ENCODE measurements around the gene SYNGR4. TPM values are rescaled to one million over a fixed set of nuclear protein-coding genes. Genes with fewer than 3 reads are reported as not detected.

The SYNGR4 gene
- total RNA-seq, 1 donor from 2014 or later: not detected

GRCh38 chr19:48338253-48338755, 25.9 kb upstream of the SYNGR4 start:
- Histone ChIP-seq H3K4me2 (no peak overlapping the region), H3K9me3 (ENCODE audit: low read depth) (no peaks in the 10 kb centered on the region), H4K20me1 (ENCODE audit: low read depth) (no peaks in the 10 kb centered on the region), H3F3A (ENCODE audit: low read depth) (peaks cover 10% of the 10 kb centered on the region), H3K27ac (no peak overlapping the region), H3K9ac (no peak overlapping the region), H3K4me1 (no peaks in the 10 kb centered on the region), H3K79me2 (ENCODE audit: low read depth) (no peaks in the 10 kb centered on the region), H3K4me3 (no peak overlapping the region), H3K36me3 (no peaks in the 10 kb centered on the region), H3K27me3 (peaks cover 10% of the 10 kb centered on the region), H2AFZ (replicated peaks) (no peak overlapping the region)
- Mint-ChIP-seq H3K4me3 (no peak overlapping the region), H3K9me3 (no peaks in the 10 kb centered on the region), H3K36me3 (no peaks in the 10 kb centered on the region), H3K4me1 (peaks cover 17% of the 10 kb centered on the region), H3K27me3 (ENCODE audit: insufficient read depth, low read depth) (peaks cover 13% of the 10 kb centered on the region), H3K27ac (no peak overlapping the region)
- DNase-seq (ENCODE audit: low spot score): no peak
- no peak for TF ChIP-seq CTCF (IDR thresholded peaks at IDR 0.05)
- no peak for TF ChIP-seq EZH2 (IDR thresholded peaks at IDR 0.05)
- no peak for TF ChIP-seq EZH2phosphoT487 (IDR thresholded peaks at IDR 0.05)

GRCh38 chr19:48338802-48339503, 25.2 kb upstream of the SYNGR4 start:
- Histone ChIP-seq H4K20me1 (ENCODE audit: low read depth) (no peaks in the 10 kb centered on the region), H3K4me2 (no peak overlapping the region), H2AFZ (replicated peaks) (no peak overlapping the region), H3K9me3 (ENCODE audit: low read depth) (no peaks in the 10 kb centered on the region), H3F3A (ENCODE audit: low read depth) (peaks cover 5% of the 10 kb centered on the region), H3K27me3 (peaks cover 10% of the 10 kb centered on the region), H3K4me3 (no peak overlapping the region), H3K79me2 (ENCODE audit: low read depth) (no peaks in the 10 kb centered on the region), H3K27ac (no peak overlapping the region), H3K36me3 (no peaks in the 10 kb centered on the region), H3K9ac (no peak overlapping the region), H3K4me1 (no peaks in the 10 kb centered on the region)
- H3K9me3 Mint-ChIP-seq: no peaks in the 10 kb centered on the region
- H3K36me3 Mint-ChIP-seq: no peaks in the 10 kb centered on the region
- no peak overlapping the region for H3K4me3 Mint-ChIP-seq
- DNase-seq (ENCODE audit: low spot score): no peak
- H3K4me1 Mint-ChIP-seq: peaks cover 13% of the 10 kb centered on the region
- no peak overlapping the region for H3K27ac Mint-ChIP-seq
- TF ChIP-seq CTCF (IDR thresholded peaks at IDR 0.05): no peak
- TF ChIP-seq EZH2phosphoT487 (IDR thresholded peaks at IDR 0.05): no peak
- TF ChIP-seq EZH2 (IDR thresholded peaks at IDR 0.05): no peak
- peaks cover 15% of the 10 kb centered on the region for H3K27me3 Mint-ChIP-seq (ENCODE audit: insufficient read depth, low read depth)

GRCh38 chr19:48340995-48341394, 23.2 kb upstream of the SYNGR4 start:
- Histone ChIP-seq H2AFZ (replicated peaks) (no peak overlapping the region), H3K27me3 (no peaks in the 10 kb centered on the region), H3K4me2 (no peak overlapping the region), H3K27ac (no peak overlapping the region), H3K4me3 (no peak overlapping the region), H3K4me1 (no peaks in the 10 kb centered on the region), H3K9ac (no peak overlapping the region), H3K9me3 (ENCODE audit: low read depth) (no peaks in the 10 kb centered on the region), H3K36me3 (no peaks in the 10 kb centered on the region), H3F3A (ENCODE audit: low read depth) (no peaks in the 10 kb centered on the region), H4K20me1 (ENCODE audit: low read depth) (no peaks in the 10 kb centered on the region), H3K79me2 (ENCODE audit: low read depth) (no peaks in the 10 kb centered on the region)
- Mint-ChIP-seq H3K36me3 (no peaks in the 10 kb centered on the region), H3K4me3 (no peak overlapping the region), H3K4me1 (peaks cover 11% of the 10 kb centered on the region), H3K27me3 (ENCODE audit: insufficient read depth, low read depth) (peaks cover 17% of the 10 kb centered on the region), H3K27ac (no peak overlapping the region), H3K9me3 (no peaks in the 10 kb centered on the region)
- no peak for DNase-seq (ENCODE audit: low spot score)
- no peak for TF ChIP-seq CTCF (IDR thresholded peaks at IDR 0.05)

Data from neural progenitor cell (in vitro differentiated cells).